VCaP (cell line): ENCODE results near the gene ADCY7.

Experiments
- H3K27ac ChIP-seq: fragments of 450-650 bp; 2 replicates; pipeline ENCODE4 v1.5.1; 2017
- CTCF ChIP-seq: fragments of 450-650 bp; conservative IDR thresholded peaks from 2 replicates; pipeline ENCODE4 v1.5.1; 2017; ENCODE audit warnings: mild to moderate bottlenecking, moderate library complexity

ADCY7 gene

GRCh38 chr16:50323335-50324011 is 57.1 kb downstream of the ADCY7 start:
- peak; percentile 46 for TF ChIP-seq CTCF
- no peak overlapping the region for H3K27ac ChIP-seq

- no peak overlapping the region for H3K27ac ChIP-seq
- TF ChIP-seq CTCF: no peak
These were observed 58.0 kb downstream of the ADCY7 start for GRCh38 chr16:50324345-50324744.

GRCh38 chr16:50326264-50326663 is 59.9 kb downstream of the ADCY7 start:
- TF ChIP-seq CTCF: no peak
- no peak overlapping the region for H3K27ac ChIP-seq

- H3K27ac ChIP-seq: no peak overlapping the region
- TF ChIP-seq CTCF: peak; percentile 68
These were observed 60.6 kb downstream of the ADCY7 start for GRCh38 chr16:50326835-50327465.

- H3K27ac ChIP-seq: no peak overlapping the region
- no peak for TF ChIP-seq CTCF
These were observed 63.3 kb downstream of the ADCY7 start for GRCh38 chr16:50329446-50330189.

- no peak for TF ChIP-seq CTCF
- H3K27ac ChIP-seq: no peak overlapping the region
These were observed 65.2 kb downstream of the ADCY7 start for GRCh38 chr16:50331570-50331969.

GRCh38 chr16:50332599-50332998 is 66.2 kb downstream of the ADCY7 start:
- no peak overlapping the region for H3K27ac ChIP-seq
- TF ChIP-seq CTCF: no peak
